Adrenal gland (tissue), 12 donors: ENCODE measurements around the gene GJC1. TPM values are rescaled to one million over a fixed set of nuclear protein-coding genes. Genes with fewer than 3 reads are reported as not detected.

Source experiments
- DNase-seq, 7 donors: peaks; one replicate each; pipeline ENCODE4 v3.0.0-alpha.2; 2019 to 2020
- H3K27ac ChIP-seq, 5 donors: fragments of 200-600 bp; sonication (generic) in 4 of 5; 1 replicate in 3 of 5; 2 replicates in 2 of 5; pipeline versions ENCODE4 v1.5.1 to v1.8.0; 2016 to 2020; ENCODE audit warnings: mild to moderate bottlenecking in 1 of 5
- H3K27me3 ChIP-seq: fragments of 200-600 bp; 2 replicates; pipeline ENCODE4 v1.8.0; 2021
- H3K36me3 ChIP-seq, 2 donors: fragments of 200-600 bp; replicated peaks in 1 of 2; 1 replicate in 1 of 2; 2 replicates in 1 of 2; pipeline versions ENCODE4 v1.5.1 to v1.8.0; 2018 to 2022
- H3K4me1 ChIP-seq, 2 donors: fragments of 200-600 bp; replicated peaks in 1 of 2; 1 replicate in 1 of 2; 2 replicates in 1 of 2; pipeline versions ENCODE4 v1.5.1 to v1.8.0; 2018 to 2021
- H3K4me3 ChIP-seq, 4 donors: fragments of 200-600 bp; sonication (generic) in 3 of 4; one replicate each; pipeline ENCODE4 v1.5.1; 2016 to 2018
- H3K9me3 ChIP-seq, 3 donors: fragments of 200-600 bp; sonication (generic) in 1 of 3; replicated peaks in 1 of 3; 1 replicate in 2 of 3; 2 replicates in 1 of 3; pipeline versions ENCODE4 v1.5.1 to v1.8.0; 2016 to 2021
- POLR2A ChIP-seq, 2 donors: fragments of 450-650 bp; IDR thresholded peaks; one replicate each; pipeline ENCODE4 v1.6.1; 2017; ENCODE audit warnings: antibody characterized with exemption in 2 of 2, mild to moderate bottlenecking in 2 of 2, moderate library complexity in 1 of 2
- WGBS, 4 donors: extraction: QIAGEN DNeasy Blood & Tissue Kit in 2 of 4; methylation state at CpG; one replicate each; pipeline versions ENCODE4 v1.1.5 to v1.1.7; 2013 to 2017; 5-methylcytosine and 5-hydroxymethylcytosine counted together
- intact Hi-C, 2 donors: fragments of 100-400 bp; cut with DNase I; formaldehyde crosslinking; loops; one replicate each; pipeline versions ENCODE4 v1.14.1 to v1.15.0; 2022 to 2023
- polyA plus RNA-seq, 3 donors: library from polyadenylated mRNA; stranded (reverse); fragments of 200-250 nt in 2 of 3; fragments of 350-450 nt in 1 of 3; fragmentation: Illumina TruSeq in 1 of 3; extraction: RNeasy Lipid Tissue Mini Kit (QIAGEN cat#74804) in 1 of 3; gene quantifications; one replicate each; pipeline ENCODE4 v1.2.3, GENCODE V29; 2013 to 2014
- total RNA-seq, 9 donors: library from RNA; depleted of rRNA in 4 of 9; stranded (reverse); fragments of >200 nt in 4 of 9; fragments of 120-200 nt in 1 of 9; fragmentation: NEBNext Ultra II Directional in 1 of 9; extraction: Animal tissue kit (Norgen Biotek cat#: 25700) in 1 of 9; gene quantifications; one replicate each; pipeline versions ENCODE4 v1.1.0 to v1.2.4, GENCODE V29; 2013 to 2023
- TF ChIP-seq, protein P1 (sequence below), 6 experiments: fragments of 450-650 bp in 4 of 6; fragments of 200-600 bp in 2 of 6; sonication (generic) in 1 of 6; IDR thresholded peaks; 1 replicate in 5 of 6; 2 replicates in 1 of 6; pipeline versions ENCODE4 v1.5.1 to v1.8.0; 2016 to 2021; ENCODE audit warnings: antibody characterized with exemption in 6 of 6, mild to moderate bottlenecking in 2 of 6, moderate library complexity in 1 of 6
- donor health status: healthy with polysubstance abuse.
- donor health status: Bipolar disorder and iron deficiency.
- donor health status: DM: yes; HTN: yes; CAD: no.
- donor health status: DM: no; HTN: no; CAD: no.
- donor health status: DM: no; HTN: no; CAD: no.
- donor health status: DM: yes; HTN: yes; CAD: no.

The GJC1 gene
- total and polyA plus RNA-seq, 12 donors: 0.69 to 12.3 (median 2.1) TPM

DNA sequence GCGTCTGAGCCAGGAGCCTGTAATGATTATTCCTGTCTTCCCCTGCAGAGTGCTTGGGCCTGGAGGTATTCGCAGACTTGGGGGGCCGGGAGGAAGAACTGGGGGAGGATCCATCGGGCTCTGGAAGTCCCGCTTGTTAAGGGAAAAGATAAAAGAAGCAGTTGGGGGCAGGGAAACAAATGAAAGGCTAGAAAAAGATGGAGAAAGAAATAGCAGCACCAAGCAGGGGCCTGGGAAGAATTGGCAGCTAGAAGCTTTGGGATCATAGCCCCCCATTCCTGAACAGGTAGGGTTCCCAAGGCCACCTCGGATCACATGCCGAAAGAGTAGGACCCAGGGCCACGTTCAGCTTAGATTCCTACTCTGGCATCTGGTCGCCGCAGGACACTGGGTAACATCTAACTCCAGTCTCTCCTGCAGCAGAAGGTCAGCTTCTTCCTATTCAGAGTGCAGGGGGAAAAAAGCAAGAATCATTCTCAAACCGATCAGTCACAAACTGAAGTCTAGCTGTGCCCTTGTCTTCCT is 47.7 kb downstream of the GJC1 start:
- Histone ChIP-seq H3K27me3 (peaks cover 7% of the 10 kb centered on the region), H3K4me3 (no peak overlapping the region), H3K9me3 (no peaks in the 10 kb centered on the region), H3K36me3 (no peaks in the 10 kb centered on the region), H3K4me1 (peaks cover 0 to 5% of the 10 kb centered on the region in 2 donors), H3K27ac (no peak overlapping the region)
- intact Hi-C loops: no loop called here
- TF ChIP-seq, protein P1, sequence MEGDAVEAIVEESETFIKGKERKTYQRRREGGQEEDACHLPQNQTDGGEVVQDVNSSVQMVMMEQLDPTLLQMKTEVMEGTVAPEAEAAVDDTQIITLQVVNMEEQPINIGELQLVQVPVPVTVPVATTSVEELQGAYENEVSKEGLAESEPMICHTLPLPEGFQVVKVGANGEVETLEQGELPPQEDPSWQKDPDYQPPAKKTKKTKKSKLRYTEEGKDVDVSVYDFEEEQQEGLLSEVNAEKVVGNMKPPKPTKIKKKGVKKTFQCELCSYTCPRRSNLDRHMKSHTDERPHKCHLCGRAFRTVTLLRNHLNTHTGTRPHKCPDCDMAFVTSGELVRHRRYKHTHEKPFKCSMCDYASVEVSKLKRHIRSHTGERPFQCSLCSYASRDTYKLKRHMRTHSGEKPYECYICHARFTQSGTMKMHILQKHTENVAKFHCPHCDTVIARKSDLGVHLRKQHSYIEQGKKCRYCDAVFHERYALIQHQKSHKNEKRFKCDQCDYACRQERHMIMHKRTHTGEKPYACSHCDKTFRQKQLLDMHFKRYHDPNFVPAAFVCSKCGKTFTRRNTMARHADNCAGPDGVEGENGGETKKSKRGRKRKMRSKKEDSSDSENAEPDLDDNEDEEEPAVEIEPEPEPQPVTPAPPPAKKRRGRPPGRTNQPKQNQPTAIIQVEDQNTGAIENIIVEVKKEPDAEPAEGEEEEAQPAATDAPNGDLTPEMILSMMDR (IDR thresholded peaks at IDR 0.05): no peak
- no peak for TF ChIP-seq POLR2A (IDR thresholded peaks at IDR 0.05)
- 50 to 63% (median 55%) methylated on average over 10 to 11 of the region's 11 CpGs for WGBS, 4 donors
- no peak for DNase-seq

DNA sequence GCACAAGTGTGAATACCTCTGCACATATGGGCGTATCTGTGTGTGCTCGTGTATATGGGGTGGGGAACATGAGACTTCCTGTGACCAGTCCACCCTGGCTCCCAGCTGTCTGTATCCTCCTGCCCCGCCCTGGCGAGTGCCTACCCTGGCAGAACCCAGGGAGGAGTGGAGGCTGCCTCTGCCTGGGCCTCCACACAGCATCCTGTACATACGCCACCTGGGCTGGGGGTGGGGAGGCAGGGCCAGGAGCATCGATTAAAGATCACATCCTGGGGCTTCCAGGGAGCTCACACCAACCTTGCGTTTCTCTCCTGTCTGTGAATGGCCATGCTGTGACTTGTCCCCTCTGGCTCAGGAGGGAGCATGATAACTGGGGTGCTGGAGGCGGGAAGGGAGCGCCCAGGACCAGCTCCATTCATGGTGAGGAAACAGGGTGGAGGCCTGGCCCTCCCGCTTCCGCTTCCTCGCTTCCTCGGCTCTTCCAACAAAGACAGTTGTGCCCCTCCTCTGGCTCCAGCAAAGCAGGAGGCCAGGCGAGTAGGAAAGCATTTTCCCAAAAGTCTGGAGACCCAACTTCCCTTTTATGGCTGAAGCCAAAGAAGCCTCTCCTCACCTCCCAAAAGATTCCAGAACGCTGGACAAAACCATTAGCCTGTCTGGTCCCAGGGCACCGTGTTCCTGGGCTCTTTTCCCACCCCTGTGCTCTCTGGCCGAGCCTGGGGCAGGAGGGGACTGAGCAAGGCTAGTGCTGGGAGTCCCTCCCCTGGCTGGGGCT is 48.3 kb downstream of the GJC1 start:
- Histone ChIP-seq H3K27ac (peak overlapping the region in 1 of 5 donors; percentile 45), H3K4me1 (peaks cover 0 to 5% of the 10 kb centered on the region in 2 donors), H3K9me3 (no peaks in the 10 kb centered on the region), H3K4me3 (no peak overlapping the region), H3K36me3 (no peaks in the 10 kb centered on the region), H3K27me3 (peaks cover 7% of the 10 kb centered on the region)
- DNase-seq: peak in 2 of 7 donors; percentile 14 to 42
- intact Hi-C loops: loop anchor here in 1 of 2 donors (2.0 kb wide), 1 partner anchor 83 kb away; no protein-coding TSS in a partner anchor
- 62 to 71% (median 66%) methylated on average over 10 to 17 of the region's 17 CpGs for WGBS, 4 donors
- TF ChIP-seq POLR2A (IDR thresholded peaks at IDR 0.05): no peak
- TF ChIP-seq, protein P1 (IDR thresholded peaks at IDR 0.05): no peak

DNA sequence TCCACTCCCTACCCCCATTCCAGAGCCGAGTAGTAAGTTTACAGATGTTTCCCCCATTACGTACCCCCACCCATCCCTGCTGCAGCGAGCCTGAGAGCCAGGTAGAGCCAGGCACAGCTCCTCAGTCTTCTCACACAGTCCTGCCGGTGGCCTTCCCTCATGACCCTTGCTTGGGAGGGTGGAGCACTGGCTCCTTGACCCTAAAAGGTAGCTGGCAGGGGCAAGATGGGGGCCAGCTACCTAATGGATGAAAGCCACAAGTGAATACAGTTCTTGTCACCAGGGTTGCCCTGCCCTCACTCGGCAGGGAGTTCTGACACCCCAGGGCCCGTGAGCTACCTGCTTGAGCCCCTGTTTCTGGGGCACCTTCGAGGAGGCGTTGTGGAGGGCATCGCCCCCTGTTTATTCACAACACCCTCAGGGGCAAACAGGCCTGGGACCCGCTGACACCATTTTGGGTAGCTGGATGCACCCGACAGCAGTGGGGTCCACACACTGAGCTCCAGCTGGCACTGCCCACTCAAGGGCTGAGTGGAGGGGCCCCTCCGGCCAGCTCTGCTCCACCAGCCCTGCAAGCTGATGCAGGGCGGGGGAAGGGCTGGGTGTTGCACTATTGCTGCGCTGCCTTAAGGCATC is 49.1 kb downstream of the GJC1 start:
- peak in 1 of 7 donors; percentile 11 for DNase-seq
- Histone ChIP-seq H3K27me3 (peaks cover 7% of the 10 kb centered on the region), H3K4me1 (peaks cover 4 to 9% of the 10 kb centered on the region in 2 donors), H3K9me3 (no peaks in the 10 kb centered on the region), H3K27ac (no peak overlapping the region), H3K36me3 (no peaks in the 10 kb centered on the region), H3K4me3 (no peak overlapping the region)
- 85 to 98% (median 90%) methylated on average over 8 to 14 of the region's 14 CpGs for WGBS, 4 donors
- intact Hi-C loops: loop anchor here in 1 of 2 donors (2.0 kb wide), 1 partner anchor 84 kb away; no protein-coding TSS in a partner anchor
- TF ChIP-seq POLR2A (IDR thresholded peaks at IDR 0.05): no peak
- TF ChIP-seq, protein P1 (IDR thresholded peaks at IDR 0.05): no peak

DNA sequence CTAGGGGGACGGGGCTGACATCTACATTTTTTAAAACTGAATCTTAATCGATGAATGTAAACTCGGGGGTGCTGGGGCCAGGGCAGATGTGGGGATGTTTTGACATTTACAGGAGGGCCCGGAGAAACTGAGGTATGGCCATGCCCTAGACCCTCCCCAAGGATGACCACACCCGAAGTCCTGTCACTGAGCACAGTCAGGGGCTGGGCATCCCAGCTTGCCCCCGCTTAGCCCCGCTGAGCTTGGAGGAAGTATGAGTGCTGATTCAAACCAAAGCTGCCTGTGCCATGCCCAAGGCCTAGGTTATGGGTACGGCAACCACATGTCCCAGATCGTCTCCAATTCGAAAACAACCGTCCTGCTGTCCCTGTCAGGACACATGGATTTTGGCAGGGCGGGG is 49.9 kb downstream of the GJC1 start:
- Histone ChIP-seq H3K9me3 (no peaks in the 10 kb centered on the region), H3K27ac (no peak overlapping the region), H3K27me3 (peaks cover 7% of the 10 kb centered on the region), H3K36me3 (no peaks in the 10 kb centered on the region), H3K4me1 (peaks cover 8 to 12% of the 10 kb centered on the region in 2 donors), H3K4me3 (no peak overlapping the region)
- WGBS, 4 donors: 85 to 90% (median 88%) methylated on average over 9 to 12 of the region's 12 CpGs
- intact Hi-C loops: loop anchor here in 1 of 2 donors (2.0 kb wide), 1 partner anchor 85 kb away; no protein-coding TSS in a partner anchor
- DNase-seq: peak in 1 of 7 donors; percentile 12
- TF ChIP-seq POLR2A (IDR thresholded peaks at IDR 0.05): no peak
- TF ChIP-seq, protein P1 (IDR thresholded peaks at IDR 0.05): no peak
